T47D (cell line): ENCODE measurements around the gene GPR149.
"Not testable (repeated sequence)": the region's sequence is repeated elsewhere in the genome, so short reads cannot be mapped to it uniquely, and the experiment has no call there.

Source experiments
- DNase-seq, 2 experiments: peaks; one replicate each; pipeline versions ENCODE4 v3.0.0 to v3.0.0-alpha.2; 2011 to 2012; ENCODE audit warnings: low read depth in 1 of 2, low spot score in 1 of 2
- JUND ChIP-seq: IDR thresholded peaks from 2 replicates; pipeline ENCODE4 v1.6.1; 2012; ENCODE audit warnings: low read depth
- in situ Hi-C: cut with HindIII; loops from 2 replicates; pipeline ENCODE4 v1.10.0; 2016; ENCODE audit warnings: low sequenced_read_pairs, low pct_unique_long_range_greater_than_20kb

GPR149 gene

GRCh38 chr3:154430014-154430413 is at the start of gene GPR149:
TSS of gene GPR149 (minus strand) at chr3:154430190. CDS start at chr3:154429615, 575 bp downstream.
- TF ChIP-seq JUND = no peak
- DNase-seq = peak in 1 of 2 experiments; percentile 35

GRCh38 chr3:154473769-154474168 is 43.8 kb upstream of the GPR149 start:
- in situ Hi-C loops = no loop called here
- no peak for TF ChIP-seq JUND
- no peak for DNase-seq

More at GRCh38 chr3:154430014-154430413, at the start of gene GPR149:
- in situ Hi-C loops = no loop called here

- TF ChIP-seq JUND = no peak
- in situ Hi-C loops = no loop called here
- DNase-seq = no peak
Measured at GRCh38 chr3:154469585-154469984, 39.6 kb upstream of the GPR149 start.

GRCh38 chr3:154464440-154465190 is 34.6 kb upstream of the GPR149 start:
- DNase-seq = no peak
- in situ Hi-C loops = no loop called here
- TF ChIP-seq JUND = no peak

GRCh38 chr3:154458560-154458959 is 28.6 kb upstream of the GPR149 start:
- TF ChIP-seq JUND = no peak
- DNase-seq = no peak
- in situ Hi-C loops = no loop called here

- DNase-seq, in situ Hi-C loops: not testable (repeated sequence)
Measured at GRCh38 chr3:154439081-154439480, 9.1 kb upstream of the GPR149 start.

- no peak for TF ChIP-seq JUND
- in situ Hi-C loops = no loop called here
- DNase-seq = no peak
Measured at GRCh38 chr3:154431043-154431442, 1.1 kb upstream of the GPR149 start.

- in situ Hi-C loops = no loop called here
- DNase-seq = peak in 1 of 2 experiments; percentile 22
- TF ChIP-seq JUND = no peak
Measured at GRCh38 chr3:154428286-154429206, 1.4 kb downstream of the GPR149 start.

GRCh38 chr3:154427685-154428285 is 2.2 kb downstream of the GPR149 start:
- DNase-seq = no peak
- TF ChIP-seq JUND = no peak
- in situ Hi-C loops = no loop called here

- in situ Hi-C loops = no loop called here
- no peak for DNase-seq
- no peak for TF ChIP-seq JUND
Measured at GRCh38 chr3:154422694-154423093, 7.3 kb downstream of the GPR149 start.

- TF ChIP-seq JUND = no peak
- in situ Hi-C loops = no loop called here
- peak in 1 of 2 experiments; percentile 58 for DNase-seq
Measured at GRCh38 chr3:154421083-154421482, 8.9 kb downstream of the GPR149 start.

- in situ Hi-C loops = no loop called here
- TF ChIP-seq JUND = no peak
- DNase-seq = no peak
Measured at GRCh38 chr3:154398084-154398967, 31.7 kb downstream of the GPR149 start.
